Gastrocnemius medialis (tissue), 4 donors: ENCODE data around the gene SASH1.

Source experiments
- CTCF ChIP-seq, 5 experiments: fragments of 450-650 bp in 3 of 5; fragments of 200-600 bp in 2 of 5; sonication (generic) in 2 of 5; IDR thresholded peaks in 4 of 5; conservative IDR thresholded peaks in 1 of 5; 1 replicate in 4 of 5; 2 replicates in 1 of 5; pipeline ENCODE4 v1.5.1; 2016 to 2019; ENCODE audit warnings: antibody characterized with exemption in 5 of 5, mild to moderate bottlenecking in 3 of 5, moderate library complexity in 3 of 5
- POLR2A ChIP-seq, 2 donors: fragments of 450-650 bp; IDR thresholded peaks; one replicate each; pipeline ENCODE4 v1.6.1; 2017; ENCODE audit warnings: antibody characterized with exemption in 2 of 2, mild to moderate bottlenecking in 2 of 2, moderate library complexity in 2 of 2

GRCh38 chr6:148598724-148599123, 256.1 kb downstream of the SASH1 start:
- TF ChIP-seq CTCF (IDR thresholded peaks at IDR 0.05 in 4 of 5, conservative IDR thresholded peaks at IDR 0.05 in 1 of 5), result no peak
- no peak for TF ChIP-seq POLR2A (IDR thresholded peaks at IDR 0.05)
